Neural progenitor cell (in vitro differentiated cells): Measurements from ENCODE around the gene THAP11. TPM values are rescaled to one million over a fixed set of nuclear protein-coding genes. Genes with fewer than 3 reads are reported as not detected.

ENCODE experiments used
- DNase-seq: peaks from one replicate; pipeline ENCODE4 v3.0.0-alpha.2; 2016; ENCODE audit warnings: low spot score
- H2AFZ ChIP-seq: fragments of 200-600 bp; sonication (generic); replicated peaks from 2 replicates; pipeline ENCODE4 v1.6.1; 2016; ENCODE audit warnings: antibody characterized with exemption
- H3F3A ChIP-seq: fragments of 200-600 bp; sonication (generic); 2 replicates; pipeline ENCODE4 v1.6.1; 2016; ENCODE audit warnings: antibody characterized with exemption, low read depth
- H3K27ac ChIP-seq: fragments of 200-600 bp; sonication (generic); 2 replicates; pipeline ENCODE4 v1.5.1; 2016; ENCODE audit warnings: mild to moderate bottlenecking
- H3K27me3 ChIP-seq: fragments of 200-600 bp; sonication (generic); 2 replicates; pipeline ENCODE4 v1.6.1; 2016; ENCODE audit warnings: mild to moderate bottlenecking, moderate library complexity
- H3K36me3 ChIP-seq: fragments of 200-600 bp; sonication (generic); 2 replicates; pipeline ENCODE4 v1.5.1; 2016
- H3K4me1 ChIP-seq: fragments of 200-600 bp; sonication (generic); 2 replicates; pipeline ENCODE4 v1.6.1; 2016; ENCODE audit warnings: mixed run types
- H3K4me2 ChIP-seq: fragments of 200-600 bp; sonication (generic); 2 replicates; pipeline ENCODE4 v1.6.1; 2016
- H3K4me3 ChIP-seq: fragments of 200-600 bp; sonication (generic); 2 replicates; pipeline ENCODE4 v1.5.1; 2016
- H3K79me2 ChIP-seq: fragments of 200-600 bp; sonication (generic); 2 replicates; pipeline ENCODE4 v1.6.1; 2016; ENCODE audit warnings: low read depth
- H3K9ac ChIP-seq: fragments of 200-600 bp; sonication (generic); 2 replicates; pipeline ENCODE4 v1.6.1; 2016
- H3K9me3 ChIP-seq: fragments of 200-600 bp; sonication (generic); 2 replicates; pipeline ENCODE4 v1.5.1; 2016; ENCODE audit warnings: low read depth
- H4K20me1 ChIP-seq: fragments of 200-600 bp; sonication (generic); 2 replicates; pipeline ENCODE4 v1.6.1; 2016; ENCODE audit warnings: low read depth
- H3K27ac Mint-ChIP-seq: 3 replicates; pipeline ENCODE4 v1.8.0; 2021; ENCODE audit warnings: mixed read lengths
- H3K27me3 Mint-ChIP-seq: 2 replicates; pipeline ENCODE4 v1.8.0; 2022; ENCODE audit warnings: low read depth, mild to moderate bottlenecking, inconsistent platforms, moderate library complexity, mixed read lengths; ENCODE audit not compliant: insufficient read depth
- H3K36me3 Mint-ChIP-seq: 3 replicates; pipeline ENCODE4 v1.8.0; 2021; ENCODE audit warnings: mixed read lengths
- H3K4me1 Mint-ChIP-seq: 3 replicates; pipeline ENCODE4 v1.8.0; 2021; ENCODE audit warnings: mixed read lengths
- H3K4me3 Mint-ChIP-seq: 3 replicates; pipeline ENCODE4 v1.8.0; 2021; ENCODE audit warnings: mild to moderate bottlenecking, moderate library complexity, mixed read lengths
- H3K9me3 Mint-ChIP-seq: 3 replicates; pipeline ENCODE4 v1.8.0; 2020; ENCODE audit warnings: mixed read lengths
- CTCF ChIP-seq: fragments of 200-600 bp; sonication (generic); IDR thresholded peaks from 2 replicates; pipeline ENCODE4 v1.5.1; 2017; ENCODE audit warnings: antibody characterized with exemption, mild to moderate bottlenecking
- EZH2 ChIP-seq: fragments of 200-600 bp; sonication (generic); IDR thresholded peaks from 2 replicates; pipeline ENCODE4 v1.6.1; 2017; ENCODE audit warnings: antibody characterized with exemption, mild to moderate bottlenecking, moderate library complexity
- EZH2phosphoT487 ChIP-seq: fragments of 200-600 bp; sonication (generic); IDR thresholded peaks from 2 replicates; pipeline ENCODE4 v1.6.1; 2017; ENCODE audit warnings: antibody characterized with exemption
- total RNA-seq: library from RNA; depleted of rRNA; stranded (reverse); fragments of >200 nt; gene quantifications from 2 replicates; pipeline ENCODE4 v1.2.3, GENCODE V29; 2015; ENCODE audit warnings: low replicate concordance

THAP11 gene
- total RNA-seq, 1 donor from 2014 or later, result 27.3 TPM

- no peak overlapping the region for H3K4me3 Mint-ChIP-seq
- Histone ChIP-seq H3K4me2 (no peak overlapping the region), H3K27me3 (no peaks in the 10 kb centered on the region), H3K4me1 (peaks cover 7% of the 10 kb centered on the region), H2AFZ (no peak overlapping the region), H4K20me1 (peaks cover 23% of the 10 kb centered on the region), H3K4me3 (no peak overlapping the region), H3K9ac (no peak overlapping the region), H3K79me2 (peaks cover 11% of the 10 kb centered on the region), H3K36me3 (no peaks in the 10 kb centered on the region), H3K9me3 (no peaks in the 10 kb centered on the region), H3K27ac (no peak overlapping the region), H3F3A (peaks cover 15% of the 10 kb centered on the region)
- no peaks in the 10 kb centered on the region for H3K9me3 Mint-ChIP-seq
- no peak for DNase-seq
- TF ChIP-seq CTCF, result no peak
- no peak for TF ChIP-seq EZH2
- no peak for TF ChIP-seq EZH2phosphoT487
- peaks cover 17% of the 10 kb centered on the region for H3K36me3 Mint-ChIP-seq
- H3K27me3 Mint-ChIP-seq, result peaks cover 2% of the 10 kb centered on the region
- peaks cover 9% of the 10 kb centered on the region for H3K4me1 Mint-ChIP-seq
- no peak overlapping the region for H3K27ac Mint-ChIP-seq
Observed at GRCh38 chr16:67879936-67880335, 37.8 kb downstream of the THAP11 start.

- Histone ChIP-seq H3K27ac (no peak overlapping the region), H3K4me1 (peaks cover 11% of the 10 kb centered on the region)
Observed at GRCh38 chr16:67880584-67880983, 38.5 kb downstream of the THAP11 start.

GRCh38 chr16:67881621-67882161 is 39.6 kb downstream of the THAP11 start:
- Histone ChIP-seq H3F3A (peaks cover 20% of the 10 kb centered on the region), H3K79me2 (no peaks in the 10 kb centered on the region), H3K27me3 (no peaks in the 10 kb centered on the region), H4K20me1 (peaks cover 26% of the 10 kb centered on the region), H3K36me3 (no peaks in the 10 kb centered on the region), H3K27ac (no peak overlapping the region), H3K4me3 (no peak overlapping the region), H3K9me3 (no peaks in the 10 kb centered on the region), H3K9ac (no peak overlapping the region), H3K4me1 (peaks cover 11% of the 10 kb centered on the region), H3K4me2 (no peak overlapping the region), H2AFZ (no peak overlapping the region)
- Mint-ChIP-seq H3K27ac (no peak overlapping the region), H3K36me3 (peaks cover 17% of the 10 kb centered on the region), H3K9me3 (no peaks in the 10 kb centered on the region), H3K4me1 (peaks cover 4% of the 10 kb centered on the region), H3K4me3 (no peak overlapping the region), H3K27me3 (peaks cover 2% of the 10 kb centered on the region)
- DNase-seq, result no peak
- no peak for TF ChIP-seq CTCF
- no peak for TF ChIP-seq EZH2
- no peak for TF ChIP-seq EZH2phosphoT487

More at GRCh38 chr16:67880584-67880983, 38.5 kb downstream of the THAP11 start:
- no peak overlapping the region for H3K4me3 ChIP-seq
- Mint-ChIP-seq H3K36me3 (peaks cover 17% of the 10 kb centered on the region), H3K4me3 (no peak overlapping the region), H3K27me3 (peaks cover 2% of the 10 kb centered on the region), H3K9me3 (no peaks in the 10 kb centered on the region), H3K4me1 (peaks cover 4% of the 10 kb centered on the region), H3K27ac (no peak overlapping the region)
- no peaks in the 10 kb centered on the region for H3K27me3 ChIP-seq
- H3K9ac ChIP-seq, result no peak overlapping the region
- no peak overlapping the region for H3K4me2 ChIP-seq
- peaks cover 4% of the 10 kb centered on the region for H3K79me2 ChIP-seq
- peaks cover 20% of the 10 kb centered on the region for H3F3A ChIP-seq
- TF ChIP-seq CTCF, result no peak
- TF ChIP-seq EZH2phosphoT487, result no peak
- no peak for TF ChIP-seq EZH2
- H3K36me3 ChIP-seq, result no peaks in the 10 kb centered on the region
- peaks cover 28% of the 10 kb centered on the region for H4K20me1 ChIP-seq
- H2AFZ ChIP-seq, result no peak overlapping the region
- H3K9me3 ChIP-seq, result no peaks in the 10 kb centered on the region
- no peak for DNase-seq
